HG03175 (cell line): ENCODE data around the gene SCO2.

Experiments
- ATAC-seq: cut with Tn5 transposase; IDR thresholded peaks from one replicate; pipeline ENCODE4 v1.9.1; 2021; ENCODE audit warnings: mild to moderate bottlenecking, moderate library complexity; ENCODE audit not compliant: unreplicated experiment

SCO2 gene

DNA sequence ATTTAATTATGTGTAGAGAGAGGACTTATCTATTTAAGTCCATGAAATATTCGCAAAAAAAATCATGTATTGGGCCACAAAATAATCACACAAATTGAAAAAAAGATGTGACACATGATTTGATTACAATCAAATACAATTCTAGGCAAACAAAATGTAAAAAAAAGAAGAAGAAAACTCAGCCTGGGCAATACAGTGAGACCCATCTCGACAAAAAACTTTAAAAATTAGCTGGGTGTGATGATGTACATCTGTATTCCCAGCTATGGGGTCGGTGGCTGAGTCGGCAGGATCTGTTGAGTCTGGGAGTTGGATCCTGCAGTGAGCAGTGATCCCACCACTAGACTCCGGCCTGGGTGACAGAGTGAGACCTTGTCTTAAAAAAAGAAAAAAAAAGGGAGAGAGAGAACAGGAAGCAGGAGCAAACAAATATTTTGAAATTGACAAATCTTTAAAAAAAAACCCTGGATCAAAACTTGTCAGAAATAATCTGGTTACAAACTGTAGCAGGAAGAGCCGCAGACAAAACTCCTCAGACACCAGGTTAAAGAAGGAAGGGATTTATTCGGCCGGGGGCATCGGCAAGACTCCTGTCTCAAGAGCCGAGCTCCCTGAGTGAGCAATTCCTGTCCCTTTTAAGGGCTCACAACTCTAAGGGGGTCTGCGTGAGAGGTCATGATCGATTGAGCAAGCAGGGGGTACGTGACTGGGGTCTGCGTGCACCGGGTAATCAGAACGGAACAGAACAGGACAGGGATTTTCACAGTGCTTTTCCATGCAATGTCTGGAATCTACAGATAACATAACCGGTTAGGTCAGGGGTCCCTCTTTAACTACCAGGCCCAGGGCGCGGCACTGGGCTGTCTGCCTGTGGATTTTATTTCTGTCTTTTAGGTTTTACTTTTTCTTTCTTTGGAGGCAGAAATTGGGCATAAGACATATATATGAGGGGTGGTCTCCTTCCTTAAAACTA is 7.7 kb upstream of the SCO2 start:
- ATAC-seq: no peak

GRCh38 chr22:50531962-50532674 is 6.7 kb upstream of the SCO2 start:
- ATAC-seq: no peak

DNA sequence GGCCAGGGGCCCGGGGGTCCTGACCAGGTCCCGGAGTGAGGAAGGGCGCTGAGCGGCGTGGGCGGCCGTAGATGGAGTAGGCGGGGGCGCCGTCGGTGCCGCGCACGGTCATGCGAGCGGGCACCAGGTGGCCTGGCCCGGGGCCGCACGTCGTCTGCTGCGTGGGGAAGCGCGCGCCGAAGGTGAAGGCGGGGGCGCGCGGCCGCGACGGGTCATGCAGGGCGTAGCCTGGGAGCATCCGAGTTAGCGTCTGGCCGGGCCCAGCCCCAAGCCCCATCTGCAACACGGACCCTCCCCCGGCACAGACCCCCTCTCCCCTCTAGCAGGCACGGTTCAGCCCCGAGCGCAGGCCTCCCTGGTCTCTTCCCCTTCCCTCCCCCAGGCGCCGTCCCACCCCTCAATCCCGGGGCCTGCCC is 6.2 kb upstream of the SCO2 start:
- ATAC-seq: no peak

- ATAC-seq: peak; percentile 30
Observed at GRCh38 chr22:50530877-50531545, 5.6 kb upstream of the SCO2 start.

GRCh38 chr22:50530580-50530876 is 5.1 kb upstream of the SCO2 start:
- no peak for ATAC-seq

DNA sequence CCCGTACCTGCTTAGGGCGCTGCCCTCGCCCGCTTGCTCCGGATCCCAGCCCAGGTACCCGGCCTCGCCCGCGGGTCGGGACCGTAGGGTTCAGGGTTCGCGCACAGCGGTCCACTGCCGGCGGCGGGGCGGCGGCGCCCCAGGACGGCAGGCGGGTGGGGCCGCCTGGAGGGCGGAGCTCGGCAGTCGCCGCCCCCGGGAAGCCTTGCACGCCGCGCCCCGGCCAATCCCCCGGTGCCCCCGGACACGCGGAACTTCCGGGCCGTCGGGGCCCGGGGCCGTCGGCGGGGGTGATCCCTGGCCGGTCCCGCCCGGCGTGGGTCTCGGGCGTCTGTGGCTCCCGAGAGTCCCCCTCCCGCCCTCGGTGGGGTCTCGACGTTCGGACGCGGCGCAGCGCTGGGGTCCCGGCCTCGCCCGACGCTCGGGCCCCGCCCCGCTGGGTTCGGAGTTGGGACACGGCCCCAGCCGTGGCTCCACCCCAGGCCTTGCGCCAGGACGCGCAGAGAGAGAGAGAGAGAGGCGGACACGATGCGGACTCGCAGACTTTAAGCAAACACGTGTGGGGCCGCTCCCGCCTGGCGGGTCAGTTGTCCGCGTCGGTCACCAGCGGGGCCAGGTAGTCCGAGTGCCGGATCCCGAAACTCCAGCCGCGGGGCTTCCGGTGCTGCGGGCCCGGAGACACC is 4.6 kb upstream of the SCO2 start, which contains the start of gene TYMP:
TSS of gene TYMP (minus strand) at position 116 of the 683 bp plus-strand sequence. CDS start 303 bp downstream, outside the sequence.
- peak; percentile 24 for ATAC-seq

DNA sequence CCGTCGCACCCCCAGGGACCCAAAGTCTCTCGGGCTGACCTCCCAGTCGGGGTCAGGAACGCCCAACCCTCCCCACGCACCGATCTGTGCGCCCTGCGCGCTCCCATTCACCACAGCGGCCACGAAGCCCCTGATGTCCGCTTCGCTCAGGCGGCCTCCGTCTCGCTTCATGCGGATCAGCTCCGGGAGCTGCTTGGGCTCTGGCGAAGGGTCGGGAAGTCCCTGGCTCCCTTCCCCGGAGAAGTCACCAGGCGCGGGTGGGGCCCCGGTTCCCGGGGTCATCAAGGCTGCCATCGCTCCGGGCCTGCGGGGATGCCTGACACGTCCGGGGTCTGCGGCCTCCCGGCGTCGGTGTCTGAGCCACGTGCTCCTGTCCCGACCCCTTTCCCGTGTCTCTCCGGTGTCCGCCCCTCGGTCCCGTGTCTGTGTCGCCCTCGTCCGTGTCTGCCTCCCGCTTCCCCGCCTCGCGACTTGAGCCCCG is 4.1 kb upstream of the SCO2 start:
- ATAC-seq: no peak

- ATAC-seq: no peak
Observed at GRCh38 chr22:50528682-50529415, 3.5 kb upstream of the SCO2 start.

GRCh38 chr22:50527921-50528681 is 2.7 kb upstream of the SCO2 start:
- ATAC-seq: no peak

- no peak for ATAC-seq
Observed at GRCh38 chr22:50526834-50527801, 1.7 kb upstream of the SCO2 start.

- peak; percentile 13 for ATAC-seq
Observed at GRCh38 chr22:50526108-50526833, 873 bp upstream of the SCO2 start.

DNA sequence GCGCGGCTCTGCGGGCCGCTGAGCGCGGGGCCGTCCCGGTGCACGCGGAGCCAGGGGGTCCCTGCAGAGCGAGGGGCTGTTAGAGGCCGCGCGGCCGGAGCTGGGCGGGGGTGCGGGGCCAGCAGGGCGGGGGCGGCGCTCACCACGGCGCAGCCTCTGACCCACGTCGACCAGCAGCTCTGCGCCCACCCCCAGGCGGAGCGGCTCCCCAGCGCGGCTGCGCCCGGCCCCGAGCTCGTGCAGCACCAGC is 385 bp upstream of the SCO2 start:
- ATAC-seq: no peak

DNA sequence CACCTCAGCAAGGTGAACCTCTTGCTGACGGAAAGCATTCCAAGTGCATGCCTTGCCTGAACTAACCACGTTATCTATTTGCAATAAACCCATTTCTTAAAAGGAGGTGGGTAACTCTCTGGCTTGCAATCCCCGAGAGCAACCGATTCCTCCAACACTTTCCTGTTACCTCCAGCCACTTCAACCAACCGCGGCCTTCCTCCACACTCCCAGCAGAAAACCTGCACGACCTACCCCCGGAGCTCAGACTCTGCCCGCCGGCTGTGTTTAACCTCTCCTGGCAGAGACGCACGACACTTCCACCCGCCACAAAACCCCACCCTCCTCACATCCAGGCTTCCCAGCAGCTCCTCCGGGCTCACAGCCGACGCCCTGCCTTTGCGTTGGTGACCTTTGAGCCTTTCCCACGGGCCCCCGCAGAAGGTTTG is 708 bp downstream of the SCO2 start:
- no peak for ATAC-seq

- ATAC-seq: no peak
Observed at GRCh38 chr22:50523806-50524675, 1.4 kb downstream of the SCO2 start.

DNA sequence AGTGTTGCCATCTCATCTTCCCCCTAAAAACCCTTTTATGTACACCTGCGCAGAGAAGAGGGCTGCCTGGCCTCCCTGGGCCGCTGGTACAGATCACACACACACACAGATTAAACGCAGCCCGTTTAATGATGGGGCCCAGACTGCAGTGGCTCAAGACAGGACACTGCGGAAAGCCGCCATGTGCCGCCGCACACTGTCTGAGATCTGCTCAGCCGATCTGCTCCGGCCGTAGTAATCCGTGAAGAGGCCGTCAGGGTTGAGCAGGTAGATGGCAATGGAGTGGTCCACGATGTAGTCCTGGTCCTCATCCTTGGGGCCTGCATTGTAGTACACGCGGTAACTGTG is 2.0 kb downstream of the SCO2 start:
- no peak for ATAC-seq

GRCh38 chr22:50522806-50523438 is 2.5 kb downstream of the SCO2 start:
- no peak for ATAC-seq
